Mucosa of rectum (tissue), 2 donors: ENCODE data around the gene CYTH4.

Source experiments
- H3K27ac ChIP-seq, 2 donors: one replicate each; pipeline ENCODE4 v1.7.0; 2013; ENCODE audit warnings: inconsistent platforms in 2 of 2, low read depth in 2 of 2, low read length in 2 of 2
- H3K27me3 ChIP-seq, 2 donors: one replicate each; pipeline ENCODE4 v1.7.0; 2013; ENCODE audit warnings: low read length in 2 of 2; ENCODE audit not compliant: control insufficient read depth in 2 of 2, insufficient read depth in 2 of 2
- H3K36me3 ChIP-seq, 2 donors: one replicate each; pipeline ENCODE4 v1.7.0; 2013; ENCODE audit warnings: low read length in 2 of 2; ENCODE audit not compliant: control insufficient read depth in 2 of 2, insufficient read depth in 2 of 2
- H3K4me1 ChIP-seq, 2 donors: one replicate each; pipeline ENCODE4 v1.7.0; 2013; ENCODE audit warnings: low read length in 2 of 2, mild to moderate bottlenecking in 1 of 2; ENCODE audit not compliant: control insufficient read depth in 2 of 2, insufficient read depth in 2 of 2
- H3K4me3 ChIP-seq, 2 donors: one replicate each; pipeline ENCODE4 v1.7.0; 2013; ENCODE audit warnings: low read length in 2 of 2
- H3K9ac ChIP-seq, 2 donors: one replicate each; pipeline ENCODE4 v1.7.0; 2013; ENCODE audit warnings: low read length in 2 of 2, low read depth in 1 of 2, mild to moderate bottlenecking in 1 of 2
- H3K9me3 ChIP-seq, 2 donors: one replicate each; pipeline ENCODE4 v1.7.0; 2013; ENCODE audit warnings: low read length in 2 of 2; ENCODE audit not compliant: control insufficient read depth in 2 of 2
- donor health status: healthy.
- donor health status: Normal muscosa, but diverticular disease.

CYTH4 gene

DNA sequence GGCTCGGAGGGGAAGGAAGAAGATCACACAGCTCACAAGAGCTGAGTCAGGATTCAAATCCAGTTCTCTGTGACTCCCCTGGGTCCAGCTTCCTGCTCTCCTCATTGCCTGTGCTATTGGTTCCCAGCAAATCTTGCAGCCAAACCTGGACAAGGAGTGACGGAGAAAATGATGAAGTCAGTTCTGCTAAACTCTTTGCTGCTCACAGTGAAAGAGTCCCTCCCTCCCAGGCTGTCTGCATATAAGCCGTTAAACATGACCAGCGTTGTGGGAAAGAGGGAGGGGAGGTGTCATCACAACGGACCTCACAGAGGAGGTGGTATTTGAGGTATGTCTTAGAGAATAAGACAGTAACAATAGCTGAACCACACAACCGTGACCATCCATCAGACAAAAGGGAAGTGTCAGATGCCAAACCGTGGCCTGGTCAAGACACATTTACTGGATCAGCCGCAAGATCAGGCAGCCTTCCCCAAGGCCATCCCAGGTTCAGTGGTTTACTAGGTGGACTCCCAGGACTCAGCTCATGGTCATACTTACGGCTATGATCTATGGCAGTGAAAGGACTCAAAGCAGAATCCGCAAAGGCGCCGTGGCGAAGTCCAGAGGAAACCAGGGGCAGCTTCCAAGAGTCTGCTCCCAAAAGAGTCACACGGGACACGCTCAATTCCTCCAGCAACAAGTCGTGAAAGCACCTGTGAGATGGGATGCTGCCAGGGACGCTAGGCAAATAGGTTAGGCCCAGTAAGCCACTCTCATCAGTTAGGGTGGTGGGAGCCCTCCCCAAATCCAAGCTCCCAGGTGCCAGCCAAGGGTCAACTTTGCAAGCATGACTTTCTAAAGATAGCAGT, 2.8 kb upstream of the CYTH4 start:
- Histone ChIP-seq H3K9me3 (no peaks in the 10 kb centered on the region), H3K4me1 (no peaks in the 10 kb centered on the region), H3K9ac (no peak overlapping the region), H3K27ac (no peak overlapping the region), H3K27me3 (peaks cover 2 to 7% of the 10 kb centered on the region in 2 donors), H3K36me3 (no peaks in the 10 kb centered on the region), H3K4me3 (no peak overlapping the region)

DNA sequence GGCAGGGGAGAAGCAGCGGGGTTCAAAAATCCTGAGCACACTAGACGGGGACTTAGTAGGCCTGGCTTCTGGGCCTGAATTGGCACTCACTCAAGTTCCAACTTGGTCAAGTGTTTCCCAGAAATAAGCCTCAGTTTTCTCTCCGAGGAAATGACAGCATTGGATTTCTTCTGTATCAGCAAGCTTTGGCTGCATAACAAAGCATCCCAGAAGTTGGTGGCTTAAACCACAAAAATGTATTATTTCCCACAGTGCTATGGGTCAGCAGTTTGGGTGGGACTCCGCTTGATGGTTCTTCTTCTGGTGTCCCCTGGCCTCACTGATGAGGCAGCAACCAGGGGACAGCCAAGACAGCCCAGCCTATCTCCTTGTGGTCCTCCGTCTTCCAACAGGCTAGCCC, 1.6 kb upstream of the CYTH4 start:
- Histone ChIP-seq H3K27me3 (peaks cover 2 to 6% of the 10 kb centered on the region in 2 donors), H3K9ac (no peak overlapping the region), H3K27ac (no peak overlapping the region), H3K9me3 (no peaks in the 10 kb centered on the region), H3K4me3 (no peak overlapping the region), H3K4me1 (no peaks in the 10 kb centered on the region), H3K36me3 (no peaks in the 10 kb centered on the region)

DNA sequence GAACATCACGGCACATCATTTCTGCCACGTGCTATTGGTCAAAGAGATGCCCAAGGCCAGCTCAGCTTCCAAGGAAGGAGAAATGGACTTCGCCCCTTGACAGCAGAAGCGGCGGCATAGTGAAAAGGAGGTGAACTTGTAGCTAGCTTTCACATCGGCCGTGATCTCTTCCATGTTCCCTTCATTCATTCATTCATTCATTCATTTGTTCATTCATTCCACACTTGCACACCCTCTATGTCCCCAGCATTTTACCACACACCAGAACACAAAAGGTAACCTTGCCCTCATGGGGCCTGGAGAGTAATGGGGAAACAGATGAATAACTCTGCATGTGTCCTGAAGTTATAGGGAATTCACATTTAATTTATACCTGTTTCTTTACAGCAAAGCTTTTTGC, 1.1 kb upstream of the CYTH4 start:
- H3K4me3 ChIP-seq, result no peak overlapping the region
- no peak overlapping the region for H3K27ac ChIP-seq
- H3K4me1 ChIP-seq, result no peaks in the 10 kb centered on the region
- H3K9me3 ChIP-seq, result no peaks in the 10 kb centered on the region
- H3K27me3 ChIP-seq, result peaks cover 2 to 6% of the 10 kb centered on the region in 2 donors
- H3K36me3 ChIP-seq, result no peaks in the 10 kb centered on the region
- H3K9ac ChIP-seq, result no peak overlapping the region

GRCh38 chr22:37281646-37282384, 493 bp upstream of the CYTH4 start:
- H3K27ac ChIP-seq, result peak overlapping the region in 1 of 2 donors; percentile 81
- H3K9ac ChIP-seq, result no peak overlapping the region
- H3K9me3 ChIP-seq, result no peaks in the 10 kb centered on the region
- no peaks in the 10 kb centered on the region for H3K4me1 ChIP-seq
- peaks cover 2 to 6% of the 10 kb centered on the region in 2 donors for H3K27me3 ChIP-seq
- H3K36me3 ChIP-seq, result no peaks in the 10 kb centered on the region
- peak overlapping the region; percentile 66 to 76 for H3K4me3 ChIP-seq

GRCh38 chr22:37283393-37283937, 1.2 kb downstream of the CYTH4 start:
- Histone ChIP-seq H3K9ac (peak overlapping the region; percentile 34 to 61), H3K4me1 (no peaks in the 10 kb centered on the region), H3K9me3 (no peaks in the 10 kb centered on the region), H3K36me3 (no peaks in the 10 kb centered on the region), H3K27ac (peak overlapping the region; percentile 58 to 81), H3K4me3 (peak overlapping the region; percentile 66 to 76), H3K27me3 (peaks cover 1 to 6% of the 10 kb centered on the region in 2 donors)

DNA sequence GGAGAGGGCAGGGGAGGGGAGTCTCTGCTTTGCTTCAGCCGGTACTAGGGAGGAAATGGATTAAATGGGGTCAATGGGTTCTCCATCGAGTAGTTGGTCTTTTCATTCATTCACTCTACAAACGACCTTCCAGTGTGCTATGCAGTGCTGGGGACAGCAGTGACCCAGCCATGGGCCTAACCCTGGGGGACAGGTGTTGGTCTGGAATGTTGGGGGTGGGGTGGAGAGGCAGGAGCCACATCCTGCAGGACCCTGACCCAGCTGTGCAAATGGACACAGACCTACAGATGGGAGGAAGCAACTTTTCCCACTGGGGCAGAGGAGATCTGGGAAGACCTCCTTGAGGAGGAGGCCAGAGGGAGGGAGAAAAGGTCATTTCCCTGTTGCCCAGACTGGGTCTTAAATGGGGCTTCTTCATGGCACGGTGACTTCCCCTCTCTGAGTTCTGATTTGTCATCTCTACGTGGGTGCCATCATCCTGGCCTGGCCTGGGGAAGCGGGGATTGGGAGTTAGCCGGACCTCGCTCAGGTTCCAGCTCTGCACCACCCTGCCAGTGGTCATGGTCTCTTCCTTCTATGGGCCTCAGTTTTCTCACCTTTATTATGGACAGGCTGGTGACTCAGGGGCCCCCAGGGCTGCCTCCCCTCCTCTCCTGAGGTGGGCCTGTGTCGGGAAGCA, 2.0 kb downstream of the CYTH4 start:
- Histone ChIP-seq H3K9me3 (no peaks in the 10 kb centered on the region), H3K27ac (peak overlapping the region; percentile 58 to 81), H3K9ac (peak overlapping the region; percentile 2 to 61), H3K36me3 (no peaks in the 10 kb centered on the region), H3K4me3 (peak overlapping the region; percentile 37 to 76), H3K4me1 (no peaks in the 10 kb centered on the region), H3K27me3 (peaks cover 0 to 6% of the 10 kb centered on the region in 2 donors)

GRCh38 chr22:37284805-37285355, 2.6 kb downstream of the CYTH4 start:
- Histone ChIP-seq H3K4me3 (peak overlapping the region in 1 of 2 donors; percentile 76), H3K36me3 (peaks cover 0 to under 1% of the 10 kb centered on the region in 2 donors), H3K27ac (peak overlapping the region; percentile 58 to 81), H3K4me1 (no peaks in the 10 kb centered on the region), H3K9me3 (no peaks in the 10 kb centered on the region), H3K27me3 (peaks cover 0 to 6% of the 10 kb centered on the region in 2 donors), H3K9ac (peak overlapping the region in 1 of 2 donors; percentile 0)

DNA sequence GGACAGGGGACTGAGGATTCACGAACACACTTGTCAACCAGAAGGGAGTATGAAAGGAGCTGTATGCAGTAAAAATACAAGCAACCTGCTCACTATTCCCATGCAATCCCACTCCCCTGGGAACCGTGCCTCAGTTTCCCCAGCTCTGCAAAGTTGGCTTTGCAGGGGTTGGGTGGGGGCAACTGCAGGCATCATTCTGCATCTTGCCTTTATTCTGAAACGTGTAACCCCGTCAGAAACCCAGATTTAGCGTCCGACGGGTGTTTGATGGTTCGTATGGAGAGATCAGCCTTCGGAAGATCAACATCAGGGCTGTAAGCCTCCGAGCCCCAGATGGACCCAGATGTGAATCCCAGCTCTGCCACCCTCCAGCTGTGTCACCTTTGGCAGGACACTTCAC, 3.6 kb downstream of the CYTH4 start:
- Histone ChIP-seq H3K27ac (no peak overlapping the region), H3K9me3 (no peaks in the 10 kb centered on the region), H3K4me1 (no peaks in the 10 kb centered on the region), H3K9ac (no peak overlapping the region), H3K36me3 (peaks cover 0 to 4% of the 10 kb centered on the region in 2 donors), H3K4me3 (no peak overlapping the region), H3K27me3 (peaks cover 0 to 6% of the 10 kb centered on the region in 2 donors)

- peaks cover 0 to 11% of the 10 kb centered on the region in 2 donors for H3K36me3 ChIP-seq
- H3K27ac ChIP-seq, result no peak overlapping the region
- no peaks in the 10 kb centered on the region for H3K9me3 ChIP-seq
- H3K4me1 ChIP-seq, result no peaks in the 10 kb centered on the region
- no peak overlapping the region for H3K9ac ChIP-seq
- H3K27me3 ChIP-seq, result peaks cover 0 to 5% of the 10 kb centered on the region in 2 donors
- H3K4me3 ChIP-seq, result no peak overlapping the region
These were observed 5.2 kb downstream of the CYTH4 start for GRCh38 chr22:37287550-37287951.
